Left ventricle myocardium inferior (tissue), 1 donor: ENCODE results near the gene SPDYA. TPM values are rescaled to one million over a fixed set of nuclear protein-coding genes. Genes with fewer than 3 reads are reported as not detected.

Source experiments
- DNase-seq: peaks from one replicate; pipeline ENCODE4 v3.0.0-alpha.2; 2020
- H3K27ac ChIP-seq: fragments of 200-600 bp; replicated peaks from 2 replicates; pipeline ENCODE4 v1.8.0; 2021
- H3K27me3 ChIP-seq: fragments of 200-600 bp; 2 replicates; pipeline ENCODE4 v1.8.0; 2021; ENCODE audit warnings: low read depth
- H3K36me3 ChIP-seq: fragments of 200-600 bp; 2 replicates; pipeline ENCODE4 v1.8.0; 2021
- H3K4me1 ChIP-seq: fragments of 200-600 bp; 2 replicates; pipeline ENCODE4 v1.8.0; 2021
- H3K4me3 ChIP-seq: fragments of 200-600 bp; 2 replicates; pipeline ENCODE4 v1.8.0; 2021; ENCODE audit warnings: mild to moderate bottlenecking, moderate library complexity
- H3K9me3 ChIP-seq: fragments of 200-600 bp; replicated peaks from 2 replicates; pipeline ENCODE4 v1.8.0; 2021
- CTCF ChIP-seq: fragments of 200-600 bp; IDR thresholded peaks from 2 replicates; pipeline ENCODE4 v1.8.0; 2021; ENCODE audit warnings: antibody characterized with exemption, mild to moderate bottlenecking, borderline replicate concordance
- intact Hi-C: fragments of 100-400 bp; cut with micrococcal nuclease; formaldehyde crosslinking; loops from one replicate; pipeline ENCODE4 v1.11.0; 2022
- total RNA-seq: library from RNA; stranded (reverse); fragmentation: NEBNext Ultra II Directional; extraction: Animal tissue kit (Norgen Biotek cat#: 25700); gene quantifications from one replicate; pipeline ENCODE4 v1.2.1, GENCODE V29; 2021
- donor health status: DM: no; HTN: yes; CAD: no; lungs with severe emphysema.

The SPDYA gene
- total RNA-seq, 1 donor from 2014 or later: 0.14 TPM

GRCh38 chr2:28768422-28768821, 42.2 kb upstream of the SPDYA start:
- Histone ChIP-seq H3K27ac (no peak overlapping the region), H3K4me3 (no peak overlapping the region), H3K9me3 (no peaks in the 10 kb centered on the region), H3K27me3 (no peaks in the 10 kb centered on the region), H3K36me3 (no peaks in the 10 kb centered on the region), H3K4me1 (peaks cover 100% of the 10 kb centered on the region)
- no peak for TF ChIP-seq CTCF
- intact Hi-C loops: no loop called here
- DNase-seq: no peak

GRCh38 chr2:28768952-28769351, 41.7 kb upstream of the SPDYA start:
- H3K4me1 ChIP-seq: peaks cover 100% of the 10 kb centered on the region
- H3K36me3 ChIP-seq: no peaks in the 10 kb centered on the region
- H3K27me3 ChIP-seq: no peaks in the 10 kb centered on the region
- H3K27ac ChIP-seq: no peak overlapping the region
- DNase-seq: no peak
- no peak overlapping the region for H3K4me3 ChIP-seq
- no peaks in the 10 kb centered on the region for H3K9me3 ChIP-seq
- intact Hi-C loops: no loop called here
- TF ChIP-seq CTCF: no peak

- H3K4me3 ChIP-seq: no peak overlapping the region
- H3K9me3 ChIP-seq: no peaks in the 10 kb centered on the region
- intact Hi-C loops: no loop called here
- H3K36me3 ChIP-seq: peaks cover 1% of the 10 kb centered on the region
- no peaks in the 10 kb centered on the region for H3K27me3 ChIP-seq
- TF ChIP-seq CTCF: no peak
- no peak overlapping the region for H3K27ac ChIP-seq
- DNase-seq: no peak
- H3K4me1 ChIP-seq: peaks cover 96% of the 10 kb centered on the region
These were observed 38.3 kb upstream of the SPDYA start for GRCh38 chr2:28772351-28772750.

GRCh38 chr2:28776471-28776870, 34.2 kb upstream of the SPDYA start:
- intact Hi-C loops: no loop called here
- H3K4me1 ChIP-seq: peaks cover 76% of the 10 kb centered on the region

GRCh38 chr2:28778392-28778791, 32.2 kb upstream of the SPDYA start:
- no peak for TF ChIP-seq CTCF
- intact Hi-C loops: no loop called here
- Histone ChIP-seq H3K27me3 (no peaks in the 10 kb centered on the region), H3K4me3 (no peak overlapping the region), H3K9me3 (no peaks in the 10 kb centered on the region), H3K36me3 (peaks cover 61% of the 10 kb centered on the region), H3K4me1 (peaks cover 57% of the 10 kb centered on the region), H3K27ac (no peak overlapping the region)
- DNase-seq: no peak

More at GRCh38 chr2:28776471-28776870, 34.2 kb upstream of the SPDYA start:
- no peak overlapping the region for H3K4me3 ChIP-seq
- H3K36me3 ChIP-seq: peaks cover 41% of the 10 kb centered on the region
- H3K9me3 ChIP-seq: no peaks in the 10 kb centered on the region
- no peak for TF ChIP-seq CTCF
- no peak overlapping the region for H3K27ac ChIP-seq
- no peaks in the 10 kb centered on the region for H3K27me3 ChIP-seq
- DNase-seq: no peak

- intact Hi-C loops: no loop called here
- peak overlapping the region; percentile 15 for H3K27ac ChIP-seq
These were observed 31.6 kb upstream of the SPDYA start for GRCh38 chr2:28779001-28779400.

More at GRCh38 chr2:28779001-28779400, 31.6 kb upstream of the SPDYA start:
- no peak overlapping the region for H3K4me3 ChIP-seq
- H3K27me3 ChIP-seq: no peaks in the 10 kb centered on the region
- H3K36me3 ChIP-seq: peaks cover 67% of the 10 kb centered on the region
- H3K4me1 ChIP-seq: peaks cover 50% of the 10 kb centered on the region
- no peaks in the 10 kb centered on the region for H3K9me3 ChIP-seq
- DNase-seq: no peak
- no peak for TF ChIP-seq CTCF
